Mammary epithelial cell (primary cell): Measurements from ENCODE around the gene CENPO.

Experiments
- CTCF ChIP-seq, 2 donors: IDR thresholded peaks in 1 of 2; conservative IDR thresholded peaks in 1 of 2; 2 replicates each; pipeline ENCODE4 v1.5.1; 2011 to 2012; ENCODE audit warnings: inconsistent platforms in 2 of 2, low read length in 2 of 2, mild to moderate bottlenecking in 2 of 2, control low read depth in 1 of 2, low read depth in 1 of 2; ENCODE audit not compliant: insufficient read depth in 1 of 2; ENCODE audit errors: extremely low read depth in 1 of 2
- EZH2 ChIP-seq: IDR thresholded peaks from 2 replicates; pipeline ENCODE4 v1.6.1; 2012; ENCODE audit warnings: low read length, inconsistent platforms, borderline replicate concordance

GRCh38 chr2:24863641-24864040 lies 70.4 kb downstream of the CENPO start:
- TF ChIP-seq CTCF (conservative IDR thresholded peaks at IDR 0.05 in 1 of 2, IDR thresholded peaks at IDR 0.05 in 1 of 2; ENCODE audit: extremely low read depth in 1 of 2, insufficient read depth in 1 of 2, low read depth in 1 of 2, low read length in 2 of 2) (no peak), EZH2 (no peak)
